LNCAP (cell line): ENCODE results near the gene EXD3.

Experiments used
- TF ChIP-seq, protein P1 (sequence below): fragments of 450-650 bp; IDR thresholded peaks from 2 replicates; pipeline ENCODE4 v1.5.1; 2017; ENCODE audit warnings: mild to moderate bottlenecking

The EXD3 gene

DNA sequence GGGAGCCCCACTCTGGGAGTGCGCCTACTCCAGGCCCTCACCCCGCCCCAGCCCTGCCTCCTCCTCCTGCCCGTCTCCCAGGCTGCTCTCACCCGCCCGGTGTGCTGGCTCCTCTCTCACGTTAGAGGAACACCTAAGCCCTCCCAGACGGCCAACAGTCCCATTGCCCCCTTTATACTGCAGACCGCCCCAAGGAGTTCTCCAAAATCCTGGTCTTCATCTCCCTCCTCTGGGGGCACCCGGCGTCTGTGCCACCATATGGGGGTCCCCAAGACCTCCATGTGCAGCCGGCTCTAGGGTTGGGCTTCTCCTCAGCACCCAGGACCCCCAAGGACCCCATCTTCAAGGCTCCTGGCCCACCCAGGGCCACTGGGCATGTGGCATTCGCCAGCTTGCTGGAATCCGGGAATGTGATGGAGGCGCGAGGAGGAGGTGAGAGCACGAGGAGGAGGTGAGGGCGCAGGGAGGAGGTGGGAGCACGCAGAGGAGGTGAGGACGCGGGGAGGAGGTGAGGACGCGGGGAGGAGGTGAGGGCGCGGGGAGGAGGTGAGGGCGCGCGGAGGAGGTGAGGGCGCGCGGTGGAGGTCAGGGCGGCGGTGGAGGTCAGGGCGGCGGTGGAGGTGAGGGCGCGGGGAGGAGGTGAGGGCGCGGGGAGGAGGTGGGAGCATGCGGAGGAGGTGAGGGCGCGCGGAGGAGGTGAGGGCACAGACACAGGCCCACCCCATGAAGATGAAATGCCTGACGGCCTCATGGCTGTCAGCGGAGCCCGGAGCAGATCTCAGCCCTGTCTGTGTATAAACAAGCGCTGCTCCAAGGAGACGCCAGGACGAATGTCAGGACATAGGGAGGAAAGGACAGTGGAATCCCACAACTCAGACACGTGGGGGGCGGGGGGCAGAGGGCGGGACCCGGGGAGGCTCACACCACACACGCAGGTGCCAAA, 41.2 kb downstream of the EXD3 start:
- TF ChIP-seq, protein P1, sequence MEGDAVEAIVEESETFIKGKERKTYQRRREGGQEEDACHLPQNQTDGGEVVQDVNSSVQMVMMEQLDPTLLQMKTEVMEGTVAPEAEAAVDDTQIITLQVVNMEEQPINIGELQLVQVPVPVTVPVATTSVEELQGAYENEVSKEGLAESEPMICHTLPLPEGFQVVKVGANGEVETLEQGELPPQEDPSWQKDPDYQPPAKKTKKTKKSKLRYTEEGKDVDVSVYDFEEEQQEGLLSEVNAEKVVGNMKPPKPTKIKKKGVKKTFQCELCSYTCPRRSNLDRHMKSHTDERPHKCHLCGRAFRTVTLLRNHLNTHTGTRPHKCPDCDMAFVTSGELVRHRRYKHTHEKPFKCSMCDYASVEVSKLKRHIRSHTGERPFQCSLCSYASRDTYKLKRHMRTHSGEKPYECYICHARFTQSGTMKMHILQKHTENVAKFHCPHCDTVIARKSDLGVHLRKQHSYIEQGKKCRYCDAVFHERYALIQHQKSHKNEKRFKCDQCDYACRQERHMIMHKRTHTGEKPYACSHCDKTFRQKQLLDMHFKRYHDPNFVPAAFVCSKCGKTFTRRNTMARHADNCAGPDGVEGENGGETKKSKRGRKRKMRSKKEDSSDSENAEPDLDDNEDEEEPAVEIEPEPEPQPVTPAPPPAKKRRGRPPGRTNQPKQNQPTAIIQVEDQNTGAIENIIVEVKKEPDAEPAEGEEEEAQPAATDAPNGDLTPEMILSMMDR, result no peak

DNA sequence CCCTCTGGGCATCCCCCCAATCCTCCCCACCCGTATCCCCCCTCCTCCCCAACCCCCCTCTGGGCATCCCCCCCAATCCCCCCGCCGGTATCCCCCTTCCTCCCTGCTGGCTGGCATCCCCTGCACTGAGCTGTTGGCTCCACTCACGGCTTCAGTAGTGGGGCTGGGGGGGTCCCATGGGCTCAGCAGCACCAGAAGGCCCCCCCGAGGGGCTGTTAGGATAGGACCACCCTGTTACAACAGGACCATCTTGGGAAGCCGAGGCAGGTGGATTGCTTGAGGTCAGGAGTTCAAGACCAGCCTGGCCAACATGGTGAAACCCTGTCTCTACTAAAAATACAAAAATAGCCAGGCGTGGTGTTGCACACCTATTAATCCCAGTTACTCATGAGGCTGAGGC, 42.4 kb downstream of the EXD3 start:
- TF ChIP-seq, protein P1, result no peak

DNA sequence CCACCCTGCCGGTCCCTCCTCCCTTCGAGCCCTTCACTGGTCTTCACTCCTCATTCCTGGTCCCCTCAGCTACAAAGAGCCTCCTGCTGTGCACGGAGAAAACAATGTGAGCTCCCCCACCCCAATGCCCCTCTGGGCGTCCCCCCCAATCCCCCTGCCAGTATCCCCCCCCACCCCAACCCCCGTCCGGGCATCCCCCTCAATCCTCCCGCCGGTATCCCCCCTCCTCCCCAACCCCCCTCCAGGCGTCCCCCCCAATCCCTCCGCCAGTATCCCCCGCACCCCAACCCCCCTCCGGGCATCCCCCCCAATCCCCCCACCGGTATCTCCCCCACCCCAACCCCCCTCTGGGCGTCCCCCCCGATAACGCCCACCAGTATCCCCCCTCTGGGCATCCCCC, 42.8 kb downstream of the EXD3 start:
- TF ChIP-seq, protein P1, result no peak

DNA sequence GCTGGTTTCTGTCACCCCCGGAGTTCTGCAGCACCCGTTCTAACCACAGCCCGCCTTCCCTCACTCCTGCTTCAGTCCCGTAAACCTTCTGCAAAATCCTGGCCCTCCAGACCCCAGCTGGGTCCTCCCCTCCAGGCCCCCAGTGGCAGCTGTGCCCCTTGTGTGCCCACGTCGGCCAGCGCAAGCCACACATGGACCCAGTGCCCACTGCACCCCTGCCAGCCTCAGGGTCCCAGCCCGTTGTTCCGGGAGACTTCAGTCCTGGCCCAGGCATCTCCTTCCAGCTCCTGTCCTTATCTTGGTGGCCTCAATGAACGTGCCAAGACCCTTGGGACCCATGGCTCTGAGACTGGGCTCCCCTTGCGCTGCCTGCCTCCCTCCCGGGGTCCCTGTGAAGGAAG, 43.2 kb downstream of the EXD3 start:
- TF ChIP-seq, protein P1, result no peak

DNA sequence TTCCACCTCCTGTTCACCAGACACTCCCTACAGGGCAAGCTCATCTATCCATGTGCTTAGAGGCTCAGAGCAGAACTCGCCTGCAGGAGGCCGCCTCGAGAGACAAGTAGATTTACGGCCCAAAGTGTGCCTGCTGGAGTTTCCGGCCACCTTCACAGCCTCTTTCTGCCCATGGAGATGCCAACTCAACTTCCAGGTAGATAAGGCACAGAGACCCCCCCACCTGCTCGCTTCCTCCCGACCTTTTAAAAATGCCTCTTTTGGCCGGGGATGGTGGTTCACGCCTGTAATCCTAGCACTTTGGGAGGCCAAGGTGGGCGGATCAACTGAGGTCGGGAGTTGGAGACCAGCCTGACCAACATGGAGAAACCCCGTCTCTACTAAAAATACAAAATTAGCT, 46.6 kb downstream of the EXD3 start:
- TF ChIP-seq, protein P1, result no peak

DNA sequence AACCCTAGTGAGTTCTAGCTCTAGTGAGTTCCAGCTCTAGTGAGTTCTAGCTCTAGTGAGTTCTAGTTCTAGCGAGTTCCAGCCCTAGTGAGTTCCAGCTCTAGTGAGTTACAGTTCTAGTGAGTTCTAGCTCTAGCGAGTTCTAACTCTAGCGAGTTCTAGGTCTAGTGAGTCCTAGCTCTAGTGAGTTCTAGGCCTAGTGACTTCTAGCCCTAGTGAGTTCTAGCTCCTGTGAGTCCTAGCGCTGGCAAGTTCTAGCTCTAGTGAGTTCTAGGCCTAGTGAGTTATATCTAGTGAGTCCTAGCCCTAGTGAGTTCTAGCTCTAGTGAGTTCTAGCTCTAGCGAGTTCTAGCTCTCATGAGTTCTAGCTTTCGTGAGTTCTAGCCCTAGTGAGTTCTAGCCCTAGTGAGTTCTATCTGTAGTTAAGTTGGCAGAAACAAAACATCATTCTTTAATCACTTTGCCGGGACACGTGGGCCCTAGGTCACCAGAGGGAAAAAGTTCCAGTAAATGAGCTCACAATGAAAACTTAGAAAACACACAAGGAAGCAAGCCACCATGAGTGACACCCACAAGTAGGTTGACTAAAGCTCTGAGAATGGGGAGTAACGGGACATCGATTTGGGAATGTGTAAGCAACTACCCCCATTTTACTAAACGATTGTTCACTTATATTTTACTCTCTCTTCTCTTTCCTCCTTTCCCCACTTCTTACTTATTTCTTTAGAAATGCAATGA, 47.5 kb downstream of the EXD3 start:
- TF ChIP-seq, protein P1, result no peak

DNA sequence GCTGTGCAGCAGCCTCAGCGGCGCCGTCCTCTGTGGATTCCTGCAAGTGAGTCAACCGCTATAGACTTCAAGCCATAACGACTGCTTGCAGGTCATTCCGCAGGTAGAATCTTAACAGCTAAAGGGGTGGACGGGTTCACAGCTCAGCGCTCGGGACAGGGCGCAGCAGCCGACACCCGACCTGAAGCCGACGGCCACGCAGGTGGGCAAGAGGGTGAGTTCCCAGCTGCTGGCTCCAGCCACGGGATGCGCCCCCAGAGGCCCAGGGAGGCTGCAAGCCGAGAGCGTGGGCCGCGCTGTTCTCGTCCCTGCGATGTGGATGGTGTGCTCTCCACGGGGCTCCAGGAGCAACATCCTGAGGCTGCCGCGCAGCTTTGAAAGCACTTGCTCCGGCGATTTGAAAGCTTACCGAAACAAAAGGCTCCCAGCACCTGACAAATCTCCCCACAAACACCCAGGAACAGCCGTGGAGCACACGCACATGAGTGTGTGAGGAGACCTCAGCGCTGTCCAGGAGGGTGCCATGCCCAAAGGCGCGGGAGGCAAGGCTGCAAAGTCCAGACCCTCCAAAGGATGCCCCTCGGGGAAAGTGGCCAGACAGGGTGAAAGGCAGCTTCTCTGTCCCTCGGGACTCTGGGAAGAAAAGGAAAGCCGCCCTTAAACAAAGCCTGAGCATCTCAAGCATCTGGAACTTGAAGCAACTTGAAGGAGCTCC, 48.7 kb downstream of the EXD3 start:
- TF ChIP-seq, protein P1, result no peak
